Esophagus squamous epithelium (tissue), 4 donors: ENCODE measurements around the gene LMOD1.

Experiments used
- CTCF ChIP-seq, 6 experiments: fragments of 450-650 bp in 4 of 6; fragments of 200-600 bp in 2 of 6; sonication (generic) in 2 of 6; IDR thresholded peaks; one replicate each; pipeline ENCODE4 v1.5.1; 2016 to 2019; ENCODE audit warnings: antibody characterized with exemption in 6 of 6, mild to moderate bottlenecking in 4 of 6, moderate library complexity in 4 of 6
- POLR2A ChIP-seq, 4 donors: fragments of 450-650 bp; IDR thresholded peaks; one replicate each; pipeline ENCODE4 v1.6.1; 2017; ENCODE audit warnings: antibody characterized with exemption in 4 of 4, mild to moderate bottlenecking in 4 of 4, moderate library complexity in 3 of 4

GRCh38 chr1:201904579-201904978 lies 41.8 kb downstream of the LMOD1 start:
- TF ChIP-seq CTCF (IDR thresholded peaks at IDR 0.05) (no peak), POLR2A (IDR thresholded peaks at IDR 0.05) (no peak)
